HG03469 (cell line): Measurements from ENCODE around the gene SCAMP3.

Experiments used
- ATAC-seq: cut with Tn5 transposase; IDR thresholded peaks from one replicate; pipeline ENCODE4 v1.9.1; 2021; ENCODE audit warnings: mild to moderate bottlenecking, moderate library complexity, moderate number of reproducible peaks; ENCODE audit not compliant: unreplicated experiment

Gene SCAMP3

DNA sequence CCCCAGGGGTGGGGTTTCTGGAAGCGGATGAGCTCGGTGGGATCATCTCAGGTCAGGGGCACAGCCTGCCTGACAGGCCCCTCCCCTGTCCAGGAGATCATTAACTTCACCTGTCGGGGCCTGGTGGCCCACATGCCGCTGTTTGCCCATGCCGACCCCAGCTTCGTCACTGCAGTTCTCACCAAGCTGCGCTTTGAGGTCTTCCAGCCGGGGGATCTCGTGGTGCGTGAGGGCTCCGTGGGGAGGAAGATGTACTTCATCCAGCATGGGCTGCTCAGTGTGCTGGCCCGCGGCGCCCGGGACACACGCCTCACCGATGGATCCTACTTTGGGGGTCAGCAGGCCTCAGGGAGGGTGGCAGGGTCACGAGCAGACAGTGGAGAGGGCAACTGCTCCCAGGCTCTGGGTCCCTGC is 23.5 kb upstream of the SCAMP3 start:
- no peak for ATAC-seq

DNA sequence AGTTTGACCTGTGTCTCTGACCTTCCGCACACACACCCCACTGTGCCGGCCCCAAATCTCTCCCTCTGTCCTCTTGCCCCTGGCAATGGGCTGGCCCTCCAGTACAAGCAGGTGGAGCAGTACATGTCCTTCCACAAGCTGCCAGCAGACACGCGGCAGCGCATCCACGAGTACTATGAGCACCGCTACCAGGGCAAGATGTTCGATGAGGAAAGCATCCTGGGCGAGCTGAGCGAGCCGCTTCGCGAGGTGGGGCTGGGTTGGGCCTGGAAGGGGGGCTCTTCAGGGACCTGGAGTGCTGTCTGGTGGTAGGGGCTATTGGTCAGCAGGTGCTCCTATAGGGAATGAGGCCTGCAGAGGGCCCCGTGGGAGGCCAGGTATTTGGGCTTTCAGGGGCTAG is 22.9 kb upstream of the SCAMP3 start:
- no peak for ATAC-seq

DNA sequence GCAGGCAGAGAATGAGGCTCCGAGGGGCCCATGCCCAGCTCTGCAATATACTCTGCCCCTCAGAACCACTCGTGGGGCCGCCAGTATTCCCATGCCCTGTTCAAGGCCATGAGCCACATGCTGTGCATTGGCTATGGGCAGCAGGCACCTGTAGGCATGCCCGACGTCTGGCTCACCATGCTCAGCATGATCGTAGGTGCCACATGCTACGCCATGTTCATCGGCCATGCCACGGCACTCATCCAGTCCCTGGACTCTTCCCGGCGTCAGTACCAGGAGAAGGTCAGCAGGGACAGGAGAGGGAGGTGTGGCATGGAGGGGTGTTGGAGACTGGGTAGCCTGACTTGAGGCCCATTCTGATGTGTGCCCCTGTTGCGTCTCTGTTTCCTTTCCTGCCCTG is 22.3 kb upstream of the SCAMP3 start:
- ATAC-seq: no peak

DNA sequence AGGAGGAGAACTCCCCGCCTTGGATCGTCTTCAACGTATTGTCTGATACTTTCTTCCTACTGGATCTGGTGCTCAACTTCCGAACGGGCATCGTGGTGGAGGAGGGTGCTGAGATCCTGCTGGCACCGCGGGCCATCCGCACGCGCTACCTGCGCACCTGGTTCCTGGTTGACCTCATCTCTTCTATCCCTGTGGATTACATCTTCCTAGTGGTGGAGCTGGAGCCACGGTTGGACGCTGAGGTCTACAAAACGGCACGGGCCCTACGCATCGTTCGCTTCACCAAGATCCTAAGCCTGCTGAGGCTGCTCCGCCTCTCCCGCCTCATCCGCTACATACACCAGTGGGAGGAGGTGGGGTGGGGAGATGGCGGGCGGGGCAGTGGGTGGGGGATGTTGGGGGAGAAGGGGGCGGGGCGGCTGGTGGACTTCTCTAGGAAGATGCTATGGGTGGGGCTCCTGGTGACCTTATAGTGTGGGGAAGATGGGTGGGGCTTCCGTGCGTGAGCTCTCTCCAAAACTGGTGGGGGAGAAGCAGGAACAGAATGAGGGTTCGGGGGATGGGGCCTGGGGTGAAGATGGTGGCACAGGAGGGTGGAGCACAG is 20.4 kb upstream of the SCAMP3 start:
- ATAC-seq: no peak

DNA sequence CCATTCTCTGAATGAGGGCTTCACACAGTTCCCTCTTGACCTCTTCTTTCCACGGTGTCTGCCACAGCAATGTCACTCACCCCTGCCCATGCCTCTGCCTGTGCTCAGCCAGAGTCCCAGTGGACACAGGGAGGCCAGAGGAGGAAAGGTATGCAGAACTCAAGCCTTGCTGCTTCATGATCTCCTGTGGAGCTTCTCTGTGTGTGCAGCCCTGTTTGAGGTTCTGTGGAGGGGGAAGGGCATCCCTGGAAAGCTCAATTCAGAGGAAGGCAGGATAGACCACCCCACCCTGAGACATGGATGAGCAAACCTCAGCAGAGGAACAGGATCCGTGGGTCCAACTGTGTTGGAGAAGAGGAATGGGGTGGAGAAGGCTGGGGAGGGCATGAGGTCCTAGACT is 17.1 kb upstream of the SCAMP3 start:
- ATAC-seq: no peak

DNA sequence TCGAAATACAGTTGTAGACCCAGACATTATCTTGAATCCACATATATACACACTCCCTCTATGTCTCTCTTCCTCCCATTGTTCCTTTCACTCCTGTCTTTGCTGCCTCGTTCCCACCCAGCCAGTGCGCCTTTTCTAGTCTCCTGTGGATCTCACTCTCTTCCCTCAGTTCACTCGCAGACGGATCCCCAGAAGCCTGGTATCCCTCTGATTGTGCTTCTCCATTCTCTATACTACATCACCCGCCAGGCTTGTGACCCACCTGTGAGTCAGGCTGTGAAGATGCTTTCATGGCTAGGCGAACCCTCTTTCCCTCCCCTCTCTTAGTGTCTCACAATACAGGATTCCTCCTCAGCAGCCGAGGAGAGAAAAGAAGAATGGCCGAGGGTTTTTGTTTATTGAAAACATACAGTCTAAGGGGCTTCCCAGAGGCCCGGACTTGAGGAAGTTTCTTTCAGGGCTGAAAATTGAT is 16.6 kb upstream of the SCAMP3 start:
- no peak for ATAC-seq

DNA sequence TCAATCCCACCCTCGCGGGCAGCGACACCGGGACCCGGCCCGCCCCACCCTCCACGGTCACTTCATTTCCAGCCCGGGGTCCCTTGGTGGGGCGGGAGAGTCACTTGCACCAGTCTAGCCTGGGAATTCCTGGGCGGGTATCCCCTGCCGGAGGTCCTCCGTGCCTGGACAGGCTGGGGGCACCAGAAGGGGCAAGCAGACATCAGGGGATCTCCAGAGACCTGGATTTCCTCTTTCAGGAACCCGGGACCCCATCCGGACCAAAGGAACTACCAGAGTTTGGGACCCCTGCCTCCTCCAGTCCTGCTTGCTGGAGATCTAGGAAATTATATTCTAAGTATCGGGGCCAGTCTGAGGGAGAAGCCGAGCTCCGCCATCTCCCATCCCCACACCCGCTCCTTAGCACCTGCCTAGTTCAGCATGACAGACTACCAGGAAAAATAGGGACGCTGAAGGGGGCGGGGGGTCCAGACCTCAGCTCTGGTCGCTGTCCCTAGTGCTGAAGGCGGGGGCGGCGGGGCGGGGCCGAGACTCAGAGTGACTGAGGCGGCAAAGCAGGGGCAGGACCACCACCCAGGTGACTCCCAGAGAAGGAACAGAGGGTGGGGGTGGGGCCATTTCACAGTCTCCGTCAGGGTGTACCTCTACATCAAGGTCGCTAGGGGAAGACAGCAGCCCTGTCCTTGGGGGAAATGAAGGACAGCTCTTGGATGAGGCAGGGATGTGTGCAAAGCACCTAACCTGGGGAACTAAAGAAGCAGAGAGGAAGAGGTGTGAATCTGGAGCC is 15.9 kb upstream of the SCAMP3 start:
- no peak for ATAC-seq

DNA sequence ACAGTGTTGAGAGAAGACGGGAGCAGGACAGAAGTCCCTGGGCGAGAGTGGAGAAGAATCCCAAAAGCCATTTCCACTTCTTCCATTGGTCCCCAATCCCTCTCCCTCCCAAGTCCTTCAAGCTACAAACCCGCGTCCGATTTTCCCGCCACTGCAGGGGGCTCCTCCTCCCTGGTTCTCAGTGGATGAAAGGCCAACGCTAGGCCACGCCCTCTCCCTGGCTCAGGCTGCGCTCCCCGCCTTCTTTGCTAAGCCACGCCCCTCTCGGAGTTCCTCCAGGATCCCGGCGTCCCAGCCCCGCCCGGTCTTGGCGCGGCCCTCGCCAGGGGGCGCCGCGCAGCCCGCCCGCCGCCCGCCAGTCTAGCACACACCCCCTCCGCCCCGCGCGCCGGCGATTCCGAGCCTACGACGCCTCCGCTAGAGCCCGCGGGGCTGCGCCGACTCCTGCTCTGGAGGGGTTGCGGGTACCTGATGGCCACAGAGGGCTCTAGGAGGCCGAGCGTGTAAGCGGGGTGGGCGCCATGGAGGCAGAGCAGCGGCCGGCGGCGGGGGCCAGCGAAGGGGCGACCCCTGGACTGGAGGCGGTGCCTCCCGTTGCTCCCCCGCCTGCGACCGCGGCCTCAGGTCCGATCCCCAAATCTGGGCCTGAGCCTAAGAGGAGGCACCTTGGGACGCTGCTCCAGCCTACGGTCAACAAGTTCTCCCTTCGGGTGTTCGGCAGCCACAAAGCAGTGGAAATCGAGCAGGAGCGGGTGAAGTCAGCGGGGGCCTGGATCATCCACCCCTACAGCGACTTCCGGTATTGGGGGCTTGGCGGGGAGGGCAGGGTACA is 15.1 kb upstream of the SCAMP3 start, which contains the start of gene HCN3:
Gene HCN3 (plus strand): TSS at position 394 of the 832 bp plus-strand sequence. CDS start 128 bp downstream, at position 522.
- peak; percentile 50 for ATAC-seq

DNA sequence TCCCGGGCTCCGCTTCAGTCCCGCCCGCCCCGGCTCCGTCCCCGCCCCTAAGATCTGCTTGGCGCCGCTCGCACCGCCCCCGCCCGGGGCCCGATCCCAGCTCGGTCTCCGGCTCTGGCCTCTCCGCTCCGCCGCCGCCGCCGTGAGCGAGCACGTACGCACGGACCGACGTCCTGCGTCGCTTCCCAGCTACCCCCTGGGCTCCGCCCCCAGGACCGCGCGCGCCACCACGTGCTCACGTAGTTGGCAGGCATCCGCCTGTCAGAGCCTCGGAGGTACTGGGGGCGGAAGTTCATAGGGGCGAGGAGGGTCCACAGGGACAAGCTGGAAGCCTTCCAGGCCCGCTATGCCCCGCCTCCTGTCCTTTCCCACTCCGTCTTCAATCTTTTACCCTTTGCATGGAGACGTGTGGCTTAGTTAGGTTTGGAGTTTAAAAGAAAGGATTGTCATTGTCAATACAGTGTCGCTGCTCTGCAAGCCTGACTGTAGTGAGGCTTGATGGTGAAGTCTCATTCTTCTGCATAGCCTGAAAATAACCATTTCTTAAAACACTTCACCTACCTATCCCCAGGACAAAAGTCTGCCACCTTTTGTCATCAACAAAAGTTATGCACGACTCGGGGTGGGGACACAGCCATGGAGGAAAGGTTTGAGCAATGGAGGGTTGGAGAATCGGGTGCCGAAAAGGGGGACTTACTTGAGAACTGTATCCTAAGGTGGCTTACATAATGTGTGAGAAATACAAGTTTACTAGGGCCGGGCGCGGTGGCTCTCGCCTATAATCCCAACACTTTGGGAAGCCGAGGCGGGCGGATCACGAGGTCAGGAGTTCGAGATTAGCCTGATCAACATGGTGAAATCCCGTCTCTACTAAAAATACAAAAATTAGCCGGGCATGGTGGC is 11.4 kb upstream of the SCAMP3 start, which contains the start of gene CLK2:
Gene CLK2 (minus strand): TSS at position 162 of the 903 bp plus-strand sequence. CDS start 2,527 bp downstream, outside the sequence.
- peak; percentile 67 for ATAC-seq

DNA sequence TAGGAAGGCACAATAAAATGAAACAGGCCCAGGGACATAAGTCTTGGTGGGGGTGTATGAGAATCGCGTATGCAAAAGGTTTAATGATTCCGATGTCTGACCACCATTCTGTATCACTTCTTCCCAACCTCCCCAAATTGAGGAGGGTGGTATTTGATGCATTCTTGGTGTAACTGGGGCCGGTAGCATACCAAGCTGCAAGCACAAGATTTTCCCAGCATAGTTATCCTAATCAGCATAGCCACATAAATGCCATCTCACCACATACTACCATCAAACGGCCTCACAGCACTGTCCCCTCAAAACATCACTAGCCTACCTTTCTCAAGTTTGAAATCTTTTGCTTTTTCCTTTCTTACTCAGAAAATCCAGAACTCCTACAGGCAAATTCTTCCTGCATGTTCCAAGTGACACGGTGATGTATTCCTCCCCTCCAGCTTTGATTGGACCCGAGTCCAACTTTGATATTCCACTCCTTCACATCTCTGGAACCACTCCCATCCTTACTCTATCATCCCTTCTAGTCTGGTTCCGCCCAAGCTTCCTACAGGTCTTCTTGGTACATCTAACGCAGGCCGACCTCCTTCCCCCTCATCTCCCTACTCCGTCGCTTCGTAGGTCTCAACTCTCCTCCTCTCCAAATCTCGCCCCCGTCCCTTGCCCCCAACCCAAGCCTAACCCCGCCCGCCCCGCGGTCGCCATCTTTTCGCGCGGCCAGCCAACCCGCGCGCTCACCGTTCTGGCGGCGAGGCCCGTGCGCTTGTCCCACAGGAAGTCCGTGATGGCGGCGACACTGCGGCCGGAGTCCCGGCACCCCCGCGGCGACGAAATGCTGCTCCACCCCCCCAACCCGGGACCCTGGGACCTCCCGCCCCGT is 10.5 kb upstream of the SCAMP3 start:
- ATAC-seq: no peak

DNA sequence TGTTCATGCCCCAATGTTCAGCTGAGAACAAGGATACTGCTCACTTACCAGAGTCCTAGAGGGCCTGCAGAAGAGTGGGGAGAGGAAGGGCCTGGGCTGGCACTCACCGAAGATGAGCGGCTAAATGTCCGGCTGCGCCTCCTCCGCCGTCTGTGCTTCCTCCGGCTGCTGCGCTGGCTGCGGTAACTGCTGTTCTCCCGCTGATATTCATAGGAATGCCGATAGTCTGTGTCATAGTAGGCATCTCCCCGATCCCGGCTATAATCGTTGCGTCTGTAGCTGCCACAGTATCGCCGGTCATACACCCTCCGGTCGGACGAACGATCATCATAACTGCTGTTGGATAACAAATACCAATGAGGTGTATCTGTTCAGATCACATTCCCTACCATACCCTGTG is 7.2 kb upstream of the SCAMP3 start:
- ATAC-seq: no peak

DNA sequence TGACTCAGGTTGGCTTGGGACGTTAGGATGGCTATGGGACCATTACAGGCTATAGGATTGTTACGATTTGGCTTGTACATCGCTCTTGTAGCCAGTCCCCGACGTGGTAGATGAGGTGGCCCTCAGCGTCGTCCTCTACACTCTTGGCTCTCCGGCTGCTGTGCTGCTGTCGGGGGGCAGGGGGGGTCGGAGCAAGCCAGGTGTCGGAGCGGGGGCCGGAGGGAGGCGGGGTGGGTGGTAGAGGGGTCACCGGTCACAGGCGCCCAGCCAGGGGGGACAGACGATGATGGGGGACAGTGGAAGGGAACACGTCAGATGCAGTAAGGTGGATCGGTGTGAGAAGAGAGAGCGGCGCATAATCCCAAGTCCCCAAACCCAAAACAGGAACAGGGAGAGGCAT is 6.5 kb upstream of the SCAMP3 start:
- no peak for ATAC-seq

DNA sequence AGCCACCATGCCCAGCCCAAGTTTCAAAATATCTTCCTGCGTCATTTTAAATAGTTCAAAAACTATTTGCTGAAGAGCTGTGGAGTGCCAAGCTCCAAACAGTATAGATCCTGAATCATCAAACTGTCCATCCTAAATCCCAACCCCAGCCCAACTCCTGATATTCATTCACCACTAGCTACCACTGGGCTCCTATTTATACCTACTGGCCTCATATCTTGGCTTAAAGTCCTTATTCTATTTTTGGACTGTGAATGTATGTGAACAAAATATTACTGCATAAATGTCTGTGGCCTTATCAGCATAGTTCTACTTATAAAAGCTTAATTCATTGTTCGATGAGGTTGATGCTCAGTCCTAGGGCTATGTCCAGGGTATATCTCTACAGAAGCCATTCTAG is 5.2 kb upstream of the SCAMP3 start:
- ATAC-seq: no peak

DNA sequence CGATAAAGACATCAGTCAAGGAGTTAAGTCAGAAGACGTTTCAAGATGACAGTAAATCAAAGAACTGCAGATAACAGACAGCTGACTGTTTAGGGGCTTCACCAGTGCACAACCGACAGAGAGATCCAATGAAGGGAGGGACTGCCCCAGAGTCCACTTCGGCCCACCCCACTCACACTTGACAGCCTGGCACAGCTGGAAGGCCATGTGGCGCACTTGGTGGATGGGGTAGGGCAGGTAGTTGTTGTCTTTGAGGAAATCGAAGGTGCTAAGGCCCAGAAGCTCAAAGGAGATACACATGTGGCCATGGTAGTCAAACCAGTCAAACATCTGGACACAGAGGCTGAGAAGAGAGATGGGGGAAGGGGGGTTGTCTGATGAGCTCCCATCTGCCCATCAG is 4.4 kb upstream of the SCAMP3 start:
- no peak for ATAC-seq

DNA sequence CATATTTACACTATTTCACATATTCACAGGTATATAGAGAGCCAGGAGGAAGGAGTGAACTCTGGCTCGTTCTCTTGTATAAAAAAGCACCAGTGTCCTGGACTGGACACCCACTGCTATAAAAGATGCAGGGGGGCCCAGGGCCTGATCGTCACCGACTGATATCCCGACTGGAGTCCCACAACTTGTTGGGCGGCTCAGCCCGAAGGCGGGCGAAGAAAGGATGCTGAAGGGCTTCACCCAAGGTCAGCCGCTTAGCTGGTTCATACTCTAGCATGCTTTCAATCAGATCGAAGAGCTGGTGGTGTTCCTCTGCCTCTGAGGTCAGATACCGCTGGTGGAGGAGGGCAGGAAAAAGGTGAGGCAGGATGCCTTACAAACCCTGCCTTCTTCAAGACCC is 907 bp upstream of the SCAMP3 start:
- ATAC-seq: no peak

DNA sequence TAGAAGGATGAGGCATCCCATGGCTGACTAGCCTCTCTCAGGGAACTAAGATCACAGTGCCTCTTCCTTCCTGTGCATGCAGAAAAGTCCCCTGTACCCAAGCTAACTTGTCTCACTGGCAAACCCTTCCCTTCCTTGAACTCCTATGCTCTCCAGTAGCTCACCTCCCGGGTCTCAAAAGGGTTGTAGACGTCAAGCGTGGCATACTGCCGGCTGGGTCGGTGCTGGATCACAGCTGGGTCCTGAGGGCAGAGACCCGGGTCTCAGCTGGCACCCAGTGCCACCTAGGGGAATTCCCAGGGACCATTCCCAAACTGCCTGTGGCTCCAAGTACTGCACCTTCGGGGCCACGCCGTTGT is 688 bp downstream of the SCAMP3 start:
- no peak for ATAC-seq

DNA sequence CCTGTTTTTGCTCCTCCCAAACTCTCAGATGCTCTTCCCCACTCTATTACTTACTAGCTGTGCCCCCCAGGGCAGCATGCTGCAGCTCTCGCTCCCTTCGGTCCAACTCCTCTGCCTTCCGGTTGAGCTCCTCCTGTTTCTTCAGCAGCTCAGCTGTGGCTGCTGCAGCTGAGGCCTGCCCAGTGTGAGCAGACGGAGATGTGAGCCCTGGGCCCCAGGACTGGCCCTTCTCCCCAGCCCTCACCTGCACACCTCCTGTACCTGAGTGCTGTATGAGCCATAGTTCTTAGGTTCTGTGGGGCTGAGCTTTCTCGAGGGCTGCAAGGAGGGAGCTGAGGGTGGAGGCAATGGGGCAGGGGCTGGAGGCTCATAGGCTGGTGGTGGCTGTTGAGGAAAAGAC is 1.9 kb downstream of the SCAMP3 start:
- ATAC-seq: no peak

DNA sequence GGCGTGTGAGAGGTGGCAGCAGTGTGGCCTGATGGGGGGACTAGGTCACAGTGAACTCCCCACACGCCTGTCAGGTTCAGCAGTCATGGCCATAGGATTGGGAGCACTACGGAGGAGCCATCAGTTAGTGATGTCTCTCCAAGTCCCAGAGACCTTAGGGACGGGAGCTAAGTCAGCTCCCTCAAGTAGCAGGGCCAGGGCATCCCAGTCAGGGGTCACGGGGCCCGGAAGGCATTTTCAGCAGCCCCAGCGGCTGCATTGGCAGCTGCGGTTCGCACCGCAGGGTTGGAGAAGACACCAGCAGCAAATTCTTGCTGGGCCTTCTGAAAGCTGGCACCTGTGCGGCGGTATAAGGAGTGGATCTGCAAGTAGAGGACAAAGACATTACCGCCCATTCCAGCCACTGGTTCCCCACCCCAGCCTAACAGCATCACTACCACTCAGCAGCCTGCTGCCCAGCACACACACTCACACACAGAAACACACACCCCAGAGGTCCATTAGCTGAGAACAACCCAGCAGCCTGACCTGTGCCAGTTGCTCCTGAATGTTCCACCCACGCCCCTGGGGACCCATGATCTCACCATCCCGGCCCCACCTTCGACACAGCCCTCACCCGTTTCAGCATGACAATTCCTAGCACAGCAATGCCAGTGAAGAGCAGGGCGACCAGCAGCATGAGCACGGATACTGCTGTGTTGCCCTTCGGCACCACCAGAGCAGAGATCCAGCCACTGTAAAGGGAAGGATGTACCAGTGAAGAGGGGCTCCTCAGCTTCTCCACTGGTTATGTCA is 5.9 kb downstream of the SCAMP3 start:
- no peak for ATAC-seq
